GM23338 (cell line): ENCODE results near the gene RP9. TPM values are rescaled to one million over a fixed set of nuclear protein-coding genes. Genes with fewer than 3 reads are reported as not detected.

Experiments used
- ATAC-seq: fragments of 200-7000 bp; cut with Tn5 transposase; 3 replicates; pipeline ENCODE4 v1.9.1; 2020
- DNase-seq: peaks from one replicate; pipeline ENCODE4 v3.0.0-alpha.2; 2015; ENCODE audit warnings: low spot score
- H2AFZ ChIP-seq: fragments of 200-600 bp; sonication (generic); 2 replicates; pipeline ENCODE4 v1.8.0; 2016; ENCODE audit warnings: antibody characterized with exemption, mild to moderate bottlenecking, moderate library complexity
- H3F3A ChIP-seq: fragments of 200-600 bp; sonication (generic); replicated peaks from 2 replicates; pipeline ENCODE4 v1.8.0; 2017; ENCODE audit warnings: antibody characterized with exemption, mixed run types, low read depth
- H3K27ac ChIP-seq: fragments of 200-600 bp; sonication (generic); 2 replicates; pipeline ENCODE4 v1.6.1; 2016; ENCODE audit warnings: low read depth
- H3K27me3 ChIP-seq: fragments of 200-600 bp; sonication (generic); 2 replicates; pipeline ENCODE4 v1.8.0; 2016; ENCODE audit warnings: mild to moderate bottlenecking, mixed run types, moderate library complexity; ENCODE audit not compliant: insufficient read depth
- H3K36me3 ChIP-seq: fragments of 200-600 bp; sonication (generic); 2 replicates; pipeline ENCODE4 v1.8.0; 2016; ENCODE audit warnings: mild to moderate bottlenecking; ENCODE audit not compliant: insufficient read depth
- H3K4me1 ChIP-seq: fragments of 200-600 bp; sonication (generic); 2 replicates; pipeline ENCODE4 v1.8.0; 2016; ENCODE audit warnings: mild to moderate bottlenecking, moderate library complexity; ENCODE audit not compliant: insufficient read depth
- H3K4me2 ChIP-seq: fragments of 200-600 bp; sonication (generic); 2 replicates; pipeline ENCODE4 v1.7.1; 2017; ENCODE audit warnings: mixed run types
- H3K4me3 ChIP-seq: fragments of 200-600 bp; sonication (generic); 2 replicates; pipeline ENCODE4 v1.6.1; 2016; ENCODE audit warnings: mixed run types
- H3K79me2 ChIP-seq: fragments of 200-600 bp; sonication (generic); replicated peaks from 2 replicates; pipeline ENCODE4 v1.8.0; 2017; ENCODE audit warnings: mild to moderate bottlenecking; ENCODE audit not compliant: insufficient read depth
- H3K9me2 ChIP-seq: fragments of 200-600 bp; sonication (generic); 2 replicates; pipeline ENCODE4 v1.8.0; 2017; ENCODE audit not compliant: insufficient read depth
- H4K20me1 ChIP-seq: fragments of 200-600 bp; sonication (generic); replicated peaks from 2 replicates; pipeline ENCODE4 v1.8.0; 2017; ENCODE audit warnings: mild to moderate bottlenecking; ENCODE audit not compliant: insufficient read depth
- H3K27ac Mint-ChIP-seq: 2 replicates; pipeline ENCODE4 v1.8.0; 2020; ENCODE audit warnings: inconsistent platforms, mild to moderate bottlenecking, moderate library complexity, mixed read lengths
- H3K27me3 Mint-ChIP-seq: 3 replicates; pipeline ENCODE4 v1.8.0; 2022; ENCODE audit warnings: low read depth, mild to moderate bottlenecking, moderate library complexity, mixed read lengths, inconsistent platforms; ENCODE audit not compliant: insufficient read depth, poor library complexity
- H3K36me3 Mint-ChIP-seq: 3 replicates; pipeline ENCODE4 v1.8.0; 2021; ENCODE audit warnings: low read depth, mild to moderate bottlenecking, inconsistent platforms, moderate library complexity, mixed read lengths
- H3K4me1 Mint-ChIP-seq: 3 replicates; pipeline ENCODE4 v1.8.0; 2020; ENCODE audit warnings: mild to moderate bottlenecking, inconsistent platforms, mixed read lengths
- H3K4me3 Mint-ChIP-seq: 3 replicates; pipeline ENCODE4 v1.8.0; 2021; ENCODE audit warnings: moderate library complexity, mild to moderate bottlenecking, inconsistent platforms, mixed read lengths
- H3K9me3 Mint-ChIP-seq: 3 replicates; pipeline ENCODE4 v1.8.0; 2020; ENCODE audit warnings: moderate library complexity, mild to moderate bottlenecking, inconsistent platforms, mixed read lengths
- CREB1 ChIP-seq: fragments of 250-450 bp; sonication (Bioruptor Pico); IDR thresholded peaks from 2 replicates; pipeline ENCODE4 v1.5.0; 2020; ENCODE audit warnings: low read depth, mild to moderate bottlenecking, moderate library complexity
- EZH2 ChIP-seq: fragments of 200-600 bp; sonication (generic); IDR thresholded peaks from one replicate; pipeline ENCODE4 v1.8.0; 2017; ENCODE audit warnings: antibody characterized with exemption, mild to moderate bottlenecking, low read depth; ENCODE audit not compliant: unreplicated experiment
- EZH2phosphoT487 ChIP-seq: fragments of 200-600 bp; sonication (generic); IDR thresholded peaks from one replicate; pipeline ENCODE4 v1.8.1; 2018; ENCODE audit warnings: antibody characterized with exemption; ENCODE audit not compliant: unreplicated experiment
- JUNB ChIP-seq: IDR thresholded peaks from one replicate; pipeline ENCODE4 v1.6.1; 2016; ENCODE audit warnings: antibody characterized with exemption; ENCODE audit not compliant: unreplicated experiment
- NANOG ChIP-seq: IDR thresholded peaks from 2 replicates; pipeline ENCODE4 v1.6.1; 2016; ENCODE audit warnings: antibody characterized with exemption, borderline replicate concordance
- STAT1 ChIP-seq: IDR thresholded peaks from one replicate; pipeline ENCODE4 v1.6.1; 2016; ENCODE audit warnings: antibody characterized with exemption; ENCODE audit not compliant: unreplicated experiment
- ZNF114 ChIP-seq: fragments of 250-450 bp; sonication (Bioruptor Pico); IDR thresholded peaks from 2 replicates; pipeline ENCODE4 v1.5.0; 2020; ENCODE audit warnings: mild to moderate bottlenecking, moderate library complexity
- polyA plus RNA-seq: library from polyadenylated mRNA; unstranded; fragments of >200 nt; fragmentation: Nextera tagmentation; extraction: Ambion mirVana; gene quantifications from 2 replicates; pipeline ENCODE4 v1.2.1, GENCODE V29; 2016
- total RNA-seq: library from RNA; depleted of rRNA; stranded (reverse); fragments of >200 nt; shearing (Covaris generic); gene quantifications from 2 replicates; pipeline ENCODE4 v1.2.3, GENCODE V29; 2014
- TF ChIP-seq, protein P1 (sequence below), 2 experiments: fragments of 200-600 bp in 1 of 2; sonication (generic) in 1 of 2; conservative IDR thresholded peaks; 2 replicates each; pipeline versions ENCODE4 v1.5.1 to v1.6.1; 2016 to 2017; ENCODE audit warnings: antibody characterized with exemption in 2 of 2, low read depth in 2 of 2, mild to moderate bottlenecking in 2 of 2, moderate library complexity in 1 of 2
- TF ChIP-seq, protein P2 (sequence below): fragments of 250-450 bp; sonication (Bioruptor Pico); IDR thresholded peaks from 2 replicates; pipeline ENCODE4 v1.5.0; 2020; ENCODE audit warnings: mild to moderate bottlenecking, moderate library complexity
- TF ChIP-seq, protein P3 (sequence below): IDR thresholded peaks from 2 replicates; pipeline ENCODE4 v1.6.1; 2016; ENCODE audit warnings: antibody characterized with exemption

Gene RP9
- total and polyA plus RNA-seq, 2 experiments from 2014 or later, result 8.7 to 43.2 TPM

DNA sequence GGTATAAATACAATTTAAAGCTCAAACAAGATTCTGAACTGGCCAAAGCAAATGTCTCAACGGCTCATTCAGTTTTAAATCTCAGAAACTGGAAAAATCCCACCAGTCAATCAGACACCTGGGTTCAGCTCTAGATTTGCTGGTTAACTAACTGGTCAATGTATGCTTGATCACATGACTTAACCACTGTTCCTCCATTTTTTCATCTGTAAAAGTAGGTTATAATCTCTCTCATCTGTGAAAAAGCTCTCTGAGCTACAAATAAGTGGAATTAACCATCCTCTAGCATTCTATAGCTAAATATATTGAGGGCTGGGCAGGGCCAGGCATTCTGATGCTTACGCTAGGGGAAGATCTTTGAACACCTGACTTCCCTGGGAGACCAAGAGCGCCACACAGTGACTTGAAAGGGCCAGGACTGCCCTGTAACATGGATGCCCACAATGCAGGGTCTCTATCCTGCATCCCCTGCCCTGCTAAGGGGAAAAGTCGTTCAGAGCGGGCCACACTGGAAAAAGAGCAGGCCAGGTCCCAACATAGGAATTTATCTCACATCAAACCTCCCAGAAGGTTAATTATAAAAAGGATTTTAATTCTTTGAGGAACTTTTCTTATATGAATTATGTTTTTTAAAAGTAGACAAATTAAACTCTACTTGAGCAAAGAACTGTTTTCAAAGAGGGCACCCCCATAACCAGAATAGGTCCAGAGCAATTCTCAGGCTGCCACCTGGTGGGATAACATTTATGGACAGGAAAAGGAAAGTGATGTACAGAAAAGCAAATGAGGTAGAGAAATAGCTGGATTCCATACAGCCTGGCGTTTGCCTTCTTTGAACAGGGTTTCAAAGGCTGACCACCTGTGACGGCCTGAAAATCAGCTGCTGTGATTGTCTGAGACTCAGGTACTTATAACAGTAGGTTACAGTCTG lies 1.8 kb downstream of the RP9 start (continued):
- TF ChIP-seq EZH2, result no peak
- TF ChIP-seq, protein P1, sequence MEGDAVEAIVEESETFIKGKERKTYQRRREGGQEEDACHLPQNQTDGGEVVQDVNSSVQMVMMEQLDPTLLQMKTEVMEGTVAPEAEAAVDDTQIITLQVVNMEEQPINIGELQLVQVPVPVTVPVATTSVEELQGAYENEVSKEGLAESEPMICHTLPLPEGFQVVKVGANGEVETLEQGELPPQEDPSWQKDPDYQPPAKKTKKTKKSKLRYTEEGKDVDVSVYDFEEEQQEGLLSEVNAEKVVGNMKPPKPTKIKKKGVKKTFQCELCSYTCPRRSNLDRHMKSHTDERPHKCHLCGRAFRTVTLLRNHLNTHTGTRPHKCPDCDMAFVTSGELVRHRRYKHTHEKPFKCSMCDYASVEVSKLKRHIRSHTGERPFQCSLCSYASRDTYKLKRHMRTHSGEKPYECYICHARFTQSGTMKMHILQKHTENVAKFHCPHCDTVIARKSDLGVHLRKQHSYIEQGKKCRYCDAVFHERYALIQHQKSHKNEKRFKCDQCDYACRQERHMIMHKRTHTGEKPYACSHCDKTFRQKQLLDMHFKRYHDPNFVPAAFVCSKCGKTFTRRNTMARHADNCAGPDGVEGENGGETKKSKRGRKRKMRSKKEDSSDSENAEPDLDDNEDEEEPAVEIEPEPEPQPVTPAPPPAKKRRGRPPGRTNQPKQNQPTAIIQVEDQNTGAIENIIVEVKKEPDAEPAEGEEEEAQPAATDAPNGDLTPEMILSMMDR (conservative IDR thresholded peaks at IDR 0.05; ENCODE audit: low read depth in 2 of 2), result peak; percentile 71 to 93
- TF ChIP-seq STAT1, result no peak

DNA sequence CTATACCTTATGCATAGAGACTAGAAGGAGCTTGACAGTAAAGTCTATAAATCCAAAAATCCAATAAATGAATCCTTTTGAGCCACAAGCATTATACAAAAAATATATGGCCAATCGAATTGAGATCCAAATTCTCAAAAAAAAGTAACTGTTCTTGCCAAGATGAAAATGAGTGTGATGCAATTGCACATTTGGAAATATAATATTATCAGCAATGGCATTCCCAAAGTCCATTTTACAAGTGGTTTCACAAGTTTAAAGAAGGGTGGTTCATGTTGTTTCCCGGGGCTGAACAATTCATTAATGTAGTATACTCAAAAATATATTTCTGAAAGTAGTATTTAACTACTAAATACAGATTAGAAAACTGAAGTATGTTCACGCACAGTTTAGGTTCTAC lies 7.3 kb downstream of the RP9 start:
- Histone ChIP-seq H4K20me1 (peaks cover 37% of the 10 kb centered on the region), H3K27me3 (no peaks in the 10 kb centered on the region), H2AFZ (no peak overlapping the region), H3K27ac (no peak overlapping the region), H3K36me3 (peaks cover 22% of the 10 kb centered on the region), H3K4me1 (no peaks in the 10 kb centered on the region), H3K4me3 (no peak overlapping the region), H3F3A (no peaks in the 10 kb centered on the region), H3K79me2 (peaks cover 42% of the 10 kb centered on the region), H3K4me2 (no peak overlapping the region), H3K9me2 (no peaks in the 10 kb centered on the region)
- no peak for DNase-seq
- H3K4me3 Mint-ChIP-seq, result no peak overlapping the region
- no peak for ATAC-seq
- no peaks in the 10 kb centered on the region for H3K4me1 Mint-ChIP-seq
- H3K9me3 Mint-ChIP-seq, result no peaks in the 10 kb centered on the region; the same call in 2 of the 3 replicates
- no peaks in the 10 kb centered on the region for H3K27me3 Mint-ChIP-seq
- H3K36me3 Mint-ChIP-seq, result peaks cover 41% of the 10 kb centered on the region
- H3K27ac Mint-ChIP-seq, result no peak overlapping the region
- TF ChIP-seq CREB1 (CRISPR knock-in tag), result no peak
- TF ChIP-seq NANOG, result no peak
- TF ChIP-seq STAT1, result no peak
- no peak for TF ChIP-seq JUNB
- TF ChIP-seq, protein P1 (conservative IDR thresholded peaks at IDR 0.05; ENCODE audit: low read depth in 2 of 2), result no peak
- TF ChIP-seq, protein P2, sequence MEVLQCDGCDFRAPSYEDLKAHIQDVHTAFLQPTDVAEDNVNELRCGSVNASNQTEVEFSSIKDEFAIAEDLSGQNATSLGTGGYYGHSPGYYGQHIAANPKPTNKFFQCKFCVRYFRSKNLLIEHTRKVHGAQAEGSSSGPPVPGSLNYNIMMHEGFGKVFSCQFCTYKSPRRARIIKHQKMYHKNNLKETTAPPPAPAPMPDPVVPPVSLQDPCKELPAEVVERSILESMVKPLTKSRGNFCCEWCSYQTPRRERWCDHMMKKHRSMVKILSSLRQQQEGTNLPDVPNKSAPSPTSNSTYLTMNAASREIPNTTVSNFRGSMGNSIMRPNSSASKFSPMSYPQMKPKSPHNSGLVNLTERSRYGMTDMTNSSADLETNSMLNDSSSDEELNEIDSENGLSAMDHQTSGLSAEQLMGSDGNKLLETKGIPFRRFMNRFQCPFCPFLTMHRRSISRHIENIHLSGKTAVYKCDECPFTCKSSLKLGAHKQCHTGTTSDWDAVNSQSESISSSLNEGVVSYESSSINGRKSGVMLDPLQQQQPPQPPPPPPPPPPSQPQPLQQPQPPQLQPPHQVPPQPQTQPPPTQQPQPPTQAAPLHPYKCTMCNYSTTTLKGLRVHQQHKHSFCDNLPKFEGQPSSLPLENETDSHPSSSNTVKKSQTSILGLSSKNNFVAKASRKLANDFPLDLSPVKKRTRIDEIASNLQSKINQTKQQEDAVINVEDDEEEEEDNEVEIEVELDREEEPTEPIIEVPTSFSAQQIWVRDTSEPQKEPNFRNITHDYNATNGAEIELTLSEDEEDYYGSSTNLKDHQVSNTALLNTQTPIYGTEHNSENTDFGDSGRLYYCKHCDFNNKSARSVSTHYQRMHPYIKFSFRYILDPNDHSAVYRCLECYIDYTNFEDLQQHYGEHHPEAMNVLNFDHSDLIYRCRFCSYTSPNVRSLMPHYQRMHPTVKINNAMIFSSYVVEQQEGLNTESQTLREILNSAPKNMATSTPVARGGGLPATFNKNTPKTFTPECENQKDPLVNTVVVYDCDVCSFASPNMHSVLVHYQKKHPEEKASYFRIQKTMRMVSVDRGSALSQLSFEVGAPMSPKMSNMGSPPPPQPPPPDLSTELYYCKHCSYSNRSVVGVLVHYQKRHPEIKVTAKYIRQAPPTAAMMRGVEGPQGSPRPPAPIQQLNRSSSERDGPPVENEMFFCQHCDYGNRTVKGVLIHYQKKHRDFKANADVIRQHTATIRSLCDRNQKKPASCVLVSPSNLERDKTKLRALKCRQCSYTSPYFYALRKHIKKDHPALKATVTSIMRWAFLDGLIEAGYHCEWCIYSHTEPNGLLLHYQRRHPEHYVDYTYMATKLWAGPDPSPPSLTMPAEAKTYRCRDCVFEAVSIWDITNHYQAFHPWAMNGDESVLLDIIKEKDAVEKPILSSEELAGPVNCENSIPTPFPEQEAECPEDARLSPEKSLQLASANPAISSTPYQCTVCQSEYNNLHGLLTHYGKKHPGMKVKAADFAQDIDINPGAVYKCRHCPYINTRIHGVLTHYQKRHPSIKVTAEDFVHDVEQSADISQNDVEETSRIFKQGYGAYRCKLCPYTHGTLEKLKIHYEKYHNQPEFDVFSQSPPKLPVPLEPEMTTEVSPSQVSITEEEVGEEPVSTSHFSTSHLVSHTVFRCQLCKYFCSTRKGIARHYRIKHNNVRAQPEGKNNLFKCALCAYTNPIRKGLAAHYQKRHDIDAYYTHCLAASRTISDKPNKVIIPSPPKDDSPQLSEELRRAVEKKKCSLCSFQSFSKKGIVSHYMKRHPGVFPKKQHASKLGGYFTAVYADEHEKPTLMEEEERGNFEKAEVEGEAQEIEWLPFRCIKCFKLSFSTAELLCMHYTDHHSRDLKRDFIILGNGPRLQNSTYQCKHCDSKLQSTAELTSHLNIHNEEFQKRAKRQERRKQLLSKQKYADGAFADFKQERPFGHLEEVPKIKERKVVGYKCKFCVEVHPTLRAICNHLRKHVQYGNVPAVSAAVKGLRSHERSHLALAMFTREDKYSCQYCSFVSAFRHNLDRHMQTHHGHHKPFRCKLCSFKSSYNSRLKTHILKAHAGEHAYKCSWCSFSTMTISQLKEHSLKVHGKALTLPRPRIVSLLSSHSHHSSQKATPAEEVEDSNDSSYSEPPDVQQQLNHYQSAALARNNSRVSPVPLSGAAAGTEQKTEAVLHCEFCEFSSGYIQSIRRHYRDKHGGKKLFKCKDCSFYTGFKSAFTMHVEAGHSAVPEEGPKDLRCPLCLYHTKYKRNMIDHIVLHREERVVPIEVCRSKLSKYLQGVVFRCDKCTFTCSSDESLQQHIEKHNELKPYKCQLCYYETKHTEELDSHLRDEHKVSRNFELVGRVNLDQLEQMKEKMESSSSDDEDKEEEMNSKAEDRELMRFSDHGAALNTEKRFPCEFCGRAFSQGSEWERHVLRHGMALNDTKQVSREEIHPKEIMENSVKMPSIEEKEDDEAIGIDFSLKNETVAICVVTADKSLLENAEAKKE (CRISPR knock-in tag), result no peak
- no peak for TF ChIP-seq ZNF114 (CRISPR knock-in tag)
- TF ChIP-seq, protein P3, sequence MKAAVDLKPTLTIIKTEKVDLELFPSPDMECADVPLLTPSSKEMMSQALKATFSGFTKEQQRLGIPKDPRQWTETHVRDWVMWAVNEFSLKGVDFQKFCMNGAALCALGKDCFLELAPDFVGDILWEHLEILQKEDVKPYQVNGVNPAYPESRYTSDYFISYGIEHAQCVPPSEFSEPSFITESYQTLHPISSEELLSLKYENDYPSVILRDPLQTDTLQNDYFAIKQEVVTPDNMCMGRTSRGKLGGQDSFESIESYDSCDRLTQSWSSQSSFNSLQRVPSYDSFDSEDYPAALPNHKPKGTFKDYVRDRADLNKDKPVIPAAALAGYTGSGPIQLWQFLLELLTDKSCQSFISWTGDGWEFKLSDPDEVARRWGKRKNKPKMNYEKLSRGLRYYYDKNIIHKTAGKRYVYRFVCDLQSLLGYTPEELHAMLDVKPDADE, result no peak
- TF ChIP-seq EZH2phosphoT487, result no peak
